ENCODE measurements around the gene ZBTB4.
"Not testable (repeated sequence)": the region's sequence is repeated elsewhere in the genome, so short reads cannot be mapped to it uniquely, and the experiment has no call there.

Gene ZBTB4

DNA sequence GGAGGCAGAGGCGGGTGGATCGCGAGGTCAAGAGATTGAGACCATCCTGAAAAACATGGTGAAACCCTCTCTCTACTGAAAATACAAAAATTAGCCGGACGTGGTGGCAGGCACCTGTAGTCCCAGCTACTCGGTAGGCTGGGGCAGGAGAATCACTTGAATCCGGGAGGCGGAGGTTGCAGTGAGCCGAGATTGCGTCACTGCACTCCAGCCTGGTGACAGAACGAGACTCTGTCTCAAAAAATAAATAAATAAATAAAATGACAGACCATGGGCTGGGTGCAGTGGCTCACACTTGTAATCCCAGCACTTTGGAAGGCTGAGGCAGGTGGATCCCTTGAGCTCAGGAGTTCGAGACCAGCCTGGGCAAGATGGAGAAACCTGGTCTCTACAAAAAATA is 9.6 kb downstream of the ZBTB4 start:
- DNase-seq, result not testable (repeated sequence)

DNA sequence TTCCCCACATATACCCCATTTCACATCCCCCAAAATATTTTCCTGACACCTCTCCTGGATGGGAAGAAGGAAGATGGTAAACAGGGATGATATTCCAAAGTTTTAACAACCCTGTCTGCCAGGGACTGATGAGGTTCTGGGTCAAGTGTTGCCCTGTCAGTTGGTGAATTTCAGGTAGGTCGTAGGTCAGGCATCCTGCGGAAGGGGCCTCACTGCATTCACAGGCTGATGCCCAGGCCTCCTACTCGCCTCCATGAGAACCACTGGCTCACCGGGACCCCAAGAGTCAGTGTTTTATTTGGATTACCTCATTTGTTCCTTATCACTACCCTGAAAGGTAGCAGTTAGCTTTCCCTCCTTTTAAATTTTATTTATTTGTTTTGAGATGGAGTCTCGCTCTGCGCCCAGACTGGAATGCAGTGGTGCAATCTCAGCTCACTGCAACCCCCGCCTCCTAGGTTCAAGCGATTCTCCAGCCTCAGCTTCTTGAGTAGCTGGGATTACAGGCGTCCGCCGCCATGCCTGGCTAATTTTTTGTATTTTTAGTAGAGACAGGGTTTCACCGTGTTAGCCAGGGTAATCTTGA is 10.5 kb downstream of the ZBTB4 start:
- DNase-seq, result no peak

DNA sequence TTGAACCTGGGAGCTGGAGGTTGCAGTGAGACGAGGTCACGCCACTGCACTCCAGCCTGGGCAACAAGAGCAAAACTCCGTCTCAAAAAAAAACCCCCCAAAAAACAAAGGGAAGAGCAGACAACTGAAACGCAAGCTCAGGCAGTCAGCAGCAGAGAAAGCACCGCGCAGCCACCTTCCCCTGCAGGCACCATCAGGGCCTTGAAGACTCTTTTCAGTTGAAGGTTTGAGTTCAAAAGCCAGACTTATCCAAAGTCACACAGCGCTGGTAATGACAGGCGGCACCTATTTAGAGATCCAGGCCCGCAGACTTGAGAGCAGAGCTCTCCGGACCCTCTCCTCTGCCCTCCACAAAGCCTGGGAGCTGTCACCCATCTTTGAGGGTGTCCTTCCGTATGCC is 11.1 kb downstream of the ZBTB4 start:
- no peak for DNase-seq

DNA sequence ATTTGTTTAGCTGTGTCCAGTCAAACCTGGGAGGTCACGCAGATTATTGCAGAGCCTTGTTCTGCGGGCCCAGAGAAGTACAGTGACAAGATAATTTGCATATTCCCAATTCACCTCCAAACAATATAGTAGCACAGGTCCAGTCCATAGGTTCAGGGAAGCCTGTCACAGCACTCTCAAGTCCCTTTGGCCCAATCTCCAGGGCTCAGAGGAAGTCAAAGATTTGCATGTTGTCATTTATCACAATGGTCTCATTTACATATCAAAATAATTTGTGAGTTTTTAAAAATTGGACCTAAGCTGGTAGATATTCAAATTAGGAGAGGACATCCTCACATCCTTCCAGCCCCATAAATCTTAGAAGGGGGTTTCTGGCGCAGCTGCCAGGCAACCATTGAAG is 11.9 kb downstream of the ZBTB4 start:
- DNase-seq, result no peak

DNA sequence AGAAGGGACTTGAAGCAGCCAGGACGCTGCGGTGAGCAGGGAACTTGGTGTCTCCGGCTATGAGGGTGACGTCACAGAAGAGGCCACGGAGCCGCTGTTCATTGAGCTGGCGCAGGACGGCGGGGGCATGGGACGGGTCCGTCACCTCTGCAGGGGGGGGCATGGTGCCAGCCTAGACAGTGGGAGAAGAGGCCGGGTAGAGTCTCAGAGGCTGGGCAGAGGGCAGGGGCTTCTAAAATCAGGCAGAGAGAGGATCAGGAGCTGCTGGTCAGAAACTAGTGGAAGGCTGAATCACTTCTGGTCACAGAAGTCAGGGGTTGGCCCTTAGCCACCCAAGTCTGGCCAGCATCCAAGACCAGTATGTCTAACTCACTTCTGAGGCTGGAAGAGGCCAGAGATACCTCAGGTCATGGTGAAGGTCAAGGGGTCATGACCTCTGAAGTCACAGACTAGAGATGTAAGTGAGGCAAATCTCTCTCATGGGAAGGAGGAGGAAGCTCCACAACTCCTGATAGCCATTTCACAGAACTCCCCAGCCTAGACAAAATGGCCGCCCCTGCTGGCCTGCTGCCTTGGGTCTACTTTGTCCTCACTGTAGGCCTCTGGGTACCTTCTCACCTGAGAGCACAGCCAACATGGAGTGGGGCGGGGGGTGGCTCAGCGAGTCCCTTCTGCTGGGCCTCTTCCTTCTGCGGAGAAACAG is 12.6 kb downstream of the ZBTB4 start:
- no peak for DNase-seq

DNA sequence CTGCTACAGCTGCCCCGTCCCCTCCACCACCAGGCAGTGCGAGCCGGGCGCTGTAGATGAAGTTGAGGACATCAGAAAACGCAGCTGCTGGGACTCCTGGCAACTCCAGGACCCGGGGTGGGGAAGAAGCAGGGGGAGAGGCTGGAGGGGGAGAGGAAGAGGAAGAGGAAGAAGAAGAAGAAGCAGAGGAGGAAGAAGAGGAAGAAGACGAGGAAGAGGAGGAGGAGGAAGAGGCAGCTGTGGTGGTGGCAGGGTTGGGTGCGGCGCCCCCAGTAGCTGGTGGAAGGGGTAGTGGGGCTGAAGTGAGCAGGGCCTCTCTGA is 13.2 kb downstream of the ZBTB4 start:
- no peak for DNase-seq

DNA sequence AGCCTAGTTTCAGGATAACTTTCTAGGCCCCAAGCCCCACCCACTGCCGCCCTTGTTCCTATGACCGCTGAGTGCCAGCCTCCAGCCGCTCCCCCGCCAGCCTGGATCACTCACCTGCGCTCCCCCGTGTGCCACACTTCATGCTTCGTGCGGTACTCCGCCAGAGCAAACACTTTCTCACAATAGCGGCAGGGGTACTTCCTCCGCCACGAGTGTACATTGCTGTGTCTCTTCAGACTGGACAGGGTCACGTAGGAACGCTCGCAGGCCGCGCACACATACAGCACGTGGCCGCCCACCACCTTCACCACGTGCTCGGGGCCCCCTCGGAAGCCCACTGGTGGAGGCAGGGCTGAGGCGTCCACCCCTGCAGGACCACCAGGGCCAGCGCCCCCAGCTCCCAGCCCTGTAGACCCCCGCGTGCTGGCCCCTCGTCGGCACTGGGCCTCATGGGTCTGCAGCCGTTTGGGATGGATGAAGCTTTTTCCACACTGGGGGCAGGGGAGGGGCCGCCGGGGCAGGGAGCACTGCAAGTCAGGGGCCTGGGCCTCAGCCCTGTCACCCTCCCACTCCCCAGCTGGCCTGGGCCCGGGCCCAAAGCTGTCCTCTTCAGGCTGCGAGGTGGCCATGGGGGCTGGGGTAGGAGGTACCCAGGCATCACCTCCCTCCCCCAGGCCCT is 13.7 kb downstream of the ZBTB4 start:
- no peak for DNase-seq

DNA sequence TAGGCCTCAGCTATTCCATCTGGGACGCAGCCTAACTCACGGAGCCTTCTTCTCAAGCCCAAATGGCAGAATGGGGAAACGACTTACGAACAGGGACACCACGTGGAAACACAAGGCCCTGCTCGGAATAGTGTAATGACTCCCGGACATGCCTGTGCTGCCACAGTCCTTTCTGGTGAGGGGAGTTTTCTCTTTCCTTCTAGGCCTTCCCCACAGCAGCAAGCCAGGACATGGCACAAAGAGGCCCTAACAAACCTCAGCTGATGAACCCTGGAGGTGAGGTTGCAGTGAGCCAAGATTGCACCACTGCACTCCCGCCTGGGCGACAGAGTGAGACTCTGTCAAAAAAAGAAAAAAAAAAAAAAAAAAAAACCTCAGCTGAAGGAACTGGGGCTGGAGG is 15.3 kb downstream of the ZBTB4 start:
- DNase-seq, result no peak

DNA sequence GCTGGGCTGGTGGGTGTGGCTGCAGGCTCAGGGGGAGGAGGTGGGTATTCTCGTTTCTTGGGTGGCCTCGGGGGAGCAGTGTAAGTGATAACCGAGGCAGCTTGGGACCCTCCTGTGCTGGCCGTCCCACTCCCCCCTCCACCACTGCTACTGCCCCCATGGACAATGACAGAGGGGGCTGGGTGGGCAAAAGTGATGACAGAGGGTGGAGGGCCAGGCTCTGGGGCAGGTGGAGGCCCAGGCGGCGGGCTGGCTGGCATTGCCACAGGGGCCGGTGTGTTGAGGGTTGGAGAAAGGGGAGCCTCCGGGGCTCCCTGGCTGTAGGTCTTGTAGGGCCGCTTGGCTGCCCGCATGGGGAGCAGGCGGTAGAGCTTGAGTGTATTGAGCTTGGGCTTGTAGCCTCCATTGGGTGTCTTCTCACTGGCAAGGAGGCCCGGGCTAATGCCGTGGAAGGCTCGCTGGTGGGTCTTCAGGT is 16.0 kb downstream of the ZBTB4 start:
- no peak for DNase-seq

DNA sequence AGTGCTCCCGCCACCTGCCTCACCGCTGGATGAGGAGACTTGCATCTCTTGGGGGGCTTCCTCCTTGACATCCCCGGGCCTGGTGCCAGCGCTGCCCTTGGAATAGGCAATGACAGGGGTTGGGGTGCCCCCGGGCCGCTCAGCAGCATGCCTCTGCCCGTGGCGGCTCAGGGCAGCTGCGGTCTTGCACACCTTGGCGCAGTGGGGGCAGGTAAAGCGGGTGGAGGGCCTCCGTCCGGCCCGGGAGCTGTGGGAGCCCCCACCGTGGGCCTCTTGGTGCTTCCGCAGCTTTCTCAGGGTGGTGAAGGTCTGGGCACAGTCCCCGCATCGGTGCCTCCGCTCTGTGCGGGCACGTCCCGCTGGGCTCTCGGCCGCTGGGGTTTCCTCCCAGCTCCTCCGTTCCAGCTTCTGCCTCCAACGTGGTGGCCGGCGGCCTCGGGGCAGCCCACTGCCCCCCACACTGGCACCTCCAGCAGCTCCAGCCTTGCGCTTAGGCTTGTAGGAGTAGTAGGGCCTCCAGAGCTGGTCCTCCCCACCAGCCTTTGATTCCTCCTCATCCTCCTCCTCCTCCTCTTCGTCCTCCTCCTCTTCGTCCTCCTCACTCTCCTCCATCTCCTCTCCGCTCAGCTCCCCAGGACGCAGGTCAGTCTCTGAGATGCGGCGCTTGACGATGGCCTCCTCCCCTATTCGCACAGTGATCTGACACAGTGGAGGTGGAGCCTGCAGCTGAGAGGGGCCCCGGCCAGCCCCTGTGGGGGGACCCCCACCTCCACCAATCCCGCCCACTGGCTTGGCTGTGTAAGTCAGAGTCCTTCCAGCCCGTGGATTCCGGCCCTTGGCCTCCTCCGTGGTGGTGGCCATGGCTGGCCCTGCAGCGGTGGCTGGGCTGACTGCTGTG is 16.7 kb downstream of the ZBTB4 start:
- DNase-seq, result no peak

DNA sequence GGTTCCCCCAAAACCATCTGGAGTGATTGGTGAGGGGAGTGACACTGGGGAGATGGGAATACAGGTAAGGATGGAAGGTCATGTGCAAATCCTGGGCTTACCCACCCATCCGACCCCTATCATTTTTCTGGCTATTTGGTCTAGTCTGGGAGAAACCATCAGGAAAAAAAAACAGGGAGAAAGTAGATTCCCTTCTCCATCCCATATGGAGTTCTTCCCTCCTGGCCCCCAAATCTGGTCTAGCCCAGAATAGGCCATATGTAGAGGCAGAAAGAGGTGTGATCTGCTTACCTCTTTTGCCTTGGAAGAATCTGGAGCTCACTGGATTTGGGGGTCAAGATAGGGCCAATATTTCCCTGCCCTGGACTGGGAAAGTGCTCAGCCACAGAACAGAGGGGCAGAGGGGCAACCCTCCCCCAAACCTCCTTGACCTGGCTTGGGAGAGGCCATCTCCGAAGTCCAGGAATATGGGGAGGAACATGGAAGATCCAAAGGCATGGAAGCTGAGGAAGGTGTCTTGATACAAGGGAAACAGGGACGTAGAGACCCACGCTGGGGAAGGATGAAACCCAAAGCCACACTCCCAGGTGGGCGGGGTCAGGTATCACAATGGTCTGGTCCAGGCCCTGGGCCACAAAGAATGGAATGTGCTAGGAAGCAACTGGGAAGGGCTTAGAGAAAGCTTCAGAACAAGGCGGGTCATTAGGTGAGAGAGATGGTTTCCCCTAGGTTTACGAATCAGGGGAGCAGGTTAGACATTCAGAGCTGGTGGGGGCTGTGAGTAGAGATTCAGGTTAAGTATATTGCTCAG is 18.4 kb downstream of the ZBTB4 start:
- no peak for DNase-seq

DNA sequence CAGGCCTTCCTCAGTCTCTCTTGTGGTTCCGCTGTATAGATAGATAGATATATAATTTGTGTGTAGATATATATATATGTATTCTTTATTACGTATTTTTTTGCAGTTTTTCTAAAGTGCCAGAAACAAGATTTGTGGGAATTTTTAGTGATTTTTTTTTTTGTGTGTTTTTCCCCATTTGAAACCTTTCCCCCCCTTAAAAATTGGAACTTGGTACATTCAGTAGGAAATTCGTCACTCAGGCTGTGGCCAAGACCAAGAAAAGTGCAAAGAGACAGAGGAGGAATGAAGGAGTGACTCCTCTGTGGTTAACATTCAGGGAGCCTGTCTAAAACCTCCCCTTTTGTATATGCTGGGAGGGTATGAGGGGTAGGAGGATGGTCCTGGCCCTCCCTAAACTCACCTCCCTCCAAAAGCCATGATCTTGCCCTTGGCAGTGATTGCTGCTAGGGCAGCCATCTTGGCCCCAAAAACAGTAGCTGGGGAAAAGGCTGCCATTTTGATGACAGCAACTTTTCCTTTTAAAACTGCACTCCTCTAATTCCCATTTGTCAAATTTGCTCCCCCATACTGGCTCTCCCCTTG is 19.4 kb downstream of the ZBTB4 start:
- no peak for DNase-seq

DNA sequence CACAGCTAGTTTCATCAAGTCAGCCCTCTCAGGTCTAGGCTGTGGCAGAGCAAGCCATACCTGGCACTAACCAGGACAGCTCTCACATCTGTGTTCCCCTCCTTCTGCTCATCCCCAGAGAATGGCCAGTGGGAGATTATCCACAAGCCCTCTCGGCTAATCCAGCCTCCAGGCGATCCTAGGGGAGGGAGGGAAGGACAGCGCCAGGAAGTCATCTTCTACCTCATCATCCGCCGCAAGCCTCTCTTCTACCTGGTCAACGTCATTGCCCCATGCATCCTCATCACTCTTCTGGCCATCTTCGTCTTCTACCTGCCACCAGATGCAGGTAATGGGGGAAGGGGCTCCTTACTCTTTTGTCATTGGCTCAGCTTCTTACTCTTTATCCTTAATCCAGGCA is 31.0 kb downstream of the ZBTB4 start:
- DNase-seq, result no peak

DNA sequence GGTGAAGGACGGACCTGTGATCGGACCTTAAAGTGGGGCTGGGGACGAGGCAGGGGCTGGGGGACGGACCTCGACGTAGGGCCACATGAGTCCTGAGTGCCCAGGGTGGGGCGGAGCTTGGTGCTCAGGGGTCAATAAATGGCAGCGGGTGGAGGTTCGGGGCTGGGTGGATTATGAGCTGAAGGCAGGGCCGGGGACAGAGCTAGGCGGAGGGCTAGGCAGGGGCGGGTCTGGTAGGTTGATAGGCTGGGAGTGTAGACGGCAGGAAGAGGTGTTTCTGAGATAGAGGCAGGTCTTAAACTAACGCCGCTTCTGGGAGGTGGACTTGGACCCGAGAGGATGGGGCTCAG is 33.8 kb downstream of the ZBTB4 start:
- peak; percentile 39 for DNase-seq

DNA sequence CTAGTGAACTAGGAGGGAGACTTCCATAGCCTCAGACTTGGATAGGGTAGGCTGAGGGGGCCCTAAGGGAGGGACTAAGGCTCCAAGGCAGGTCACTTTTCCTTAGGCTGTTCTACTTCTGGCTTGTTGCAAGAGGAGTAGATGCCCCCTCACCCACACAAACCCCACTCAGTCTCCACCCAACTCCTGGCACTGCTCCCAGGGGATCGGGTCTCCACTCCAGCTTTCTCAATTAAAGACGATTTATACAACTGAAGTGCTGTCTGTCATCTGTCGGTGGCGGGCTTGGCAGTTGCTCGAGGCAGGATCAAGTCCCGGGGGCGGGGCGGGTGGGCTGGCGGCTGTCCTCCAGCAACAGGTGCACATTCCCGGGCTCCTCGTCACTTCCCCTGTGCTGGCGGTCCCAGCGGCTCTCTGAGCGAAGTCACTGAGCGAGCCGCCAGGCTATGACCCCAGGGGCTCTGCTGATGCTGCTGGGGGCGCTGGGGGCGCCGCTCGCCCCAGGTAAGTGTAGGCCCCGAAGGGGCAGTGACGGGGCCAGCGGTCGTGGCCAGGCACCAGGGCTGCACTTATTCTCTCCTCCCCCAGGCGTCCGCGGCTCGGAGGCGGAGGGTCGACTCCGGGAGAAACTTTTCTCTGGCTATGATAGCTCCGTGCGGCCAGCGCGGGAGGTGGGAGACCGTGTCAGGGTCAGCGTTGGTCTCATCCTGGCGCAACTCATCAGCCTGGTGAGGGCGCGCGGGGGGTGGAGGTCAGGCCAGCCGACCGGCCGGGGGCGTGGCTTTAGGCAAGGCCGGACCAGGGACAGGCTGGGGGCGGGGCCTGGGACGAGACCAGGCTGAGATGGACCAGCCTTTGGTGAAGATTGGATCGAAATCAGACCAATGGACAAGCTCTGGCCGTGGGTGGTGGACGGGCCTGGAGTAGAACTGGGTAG is 34.5 kb downstream of the ZBTB4 start, which contains the start of gene CHRNB1:
CHRNB1 (plus strand) TSS at position 380 of the 937 bp plus-strand sequence; CDS start at position 447, 67 bp downstream.
- no peak for DNase-seq

DNA sequence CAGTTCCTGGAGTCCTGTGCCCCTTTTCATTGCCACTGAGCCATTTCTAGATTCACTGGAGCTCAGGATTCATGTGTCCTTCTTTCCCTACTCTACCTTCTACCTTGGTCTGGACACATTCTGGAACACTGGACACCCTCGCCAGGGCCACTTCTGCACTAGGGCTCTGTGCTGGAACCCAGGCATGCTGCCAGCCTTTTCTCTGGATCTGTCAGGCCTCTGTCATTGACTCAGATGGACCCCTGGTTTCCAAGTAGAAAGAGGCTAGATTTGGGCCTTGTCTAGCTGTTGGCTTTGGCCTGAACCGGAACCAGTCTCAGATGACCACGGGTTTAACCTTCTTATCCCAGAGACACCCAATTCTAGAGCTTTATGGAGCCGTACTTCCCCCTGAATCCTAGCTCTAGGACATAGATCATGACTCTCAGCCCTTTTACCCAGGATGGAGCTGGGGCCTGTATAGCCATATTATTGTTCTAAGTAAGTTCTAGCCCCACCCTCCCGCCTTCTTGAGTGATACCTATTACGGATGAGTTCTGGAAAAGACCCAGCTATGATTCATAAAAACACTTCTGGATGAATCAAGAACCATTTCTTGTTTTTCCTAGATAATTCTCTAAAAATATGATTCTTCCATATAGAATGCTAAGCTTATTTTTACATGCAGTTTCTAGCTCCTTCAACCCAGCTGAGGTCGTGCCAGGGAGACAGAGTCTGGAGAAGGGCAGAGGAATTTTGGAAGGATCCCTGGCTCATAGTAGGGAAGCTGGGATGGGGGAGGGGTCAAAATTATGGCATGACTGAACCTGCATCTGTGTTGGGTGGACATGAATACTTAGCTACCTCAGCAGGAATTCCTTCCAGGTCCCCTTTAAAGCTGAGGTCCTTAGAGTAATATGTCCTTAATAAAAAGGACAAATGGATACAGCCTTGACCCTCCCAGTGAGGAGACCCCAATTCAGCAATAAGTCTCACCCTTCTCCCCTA is 35.6 kb downstream of the ZBTB4 start:
- no peak for DNase-seq

DNA sequence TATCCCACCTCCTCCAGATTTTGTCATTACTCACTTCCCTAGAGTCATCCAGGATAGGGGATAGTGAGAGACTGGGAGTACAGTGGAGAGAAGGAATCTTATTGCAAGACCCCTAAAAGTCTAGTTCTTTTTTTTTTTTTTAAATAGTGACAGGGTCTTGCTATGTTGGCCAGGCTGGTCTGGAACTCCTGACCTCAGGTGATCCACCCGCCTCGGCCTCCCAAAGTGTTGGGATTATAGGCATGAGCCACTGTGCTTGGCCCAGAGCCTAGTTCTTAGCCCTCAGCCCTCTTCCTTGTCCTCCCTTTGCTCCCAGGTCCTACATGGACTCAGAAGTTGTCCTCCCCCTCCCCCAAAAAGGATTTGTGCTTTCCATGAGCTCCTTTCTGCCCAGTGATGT is 37.3 kb downstream of the ZBTB4 start:
- no peak for DNase-seq

DNA sequence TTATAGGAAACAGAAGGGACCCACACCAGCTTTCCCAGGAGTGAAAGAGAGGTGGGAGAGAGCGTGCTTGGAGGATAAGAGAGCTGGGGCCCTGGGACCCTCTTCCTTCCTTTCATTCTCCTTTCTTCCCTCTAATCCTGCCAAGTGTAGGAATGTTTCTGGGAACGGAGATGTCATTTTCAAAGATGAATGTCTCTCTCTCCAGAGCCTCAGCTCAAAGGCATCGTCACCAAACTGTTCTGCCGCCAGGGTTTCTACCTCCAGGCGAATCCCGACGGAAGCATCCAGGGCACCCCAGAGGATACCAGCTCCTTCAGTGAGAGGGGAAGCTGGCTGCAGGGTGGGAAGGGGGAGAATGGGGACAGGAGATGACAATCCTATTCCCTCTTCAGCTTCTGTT is 38.2 kb downstream of the ZBTB4 start:
- DNase-seq, result no peak

DNA sequence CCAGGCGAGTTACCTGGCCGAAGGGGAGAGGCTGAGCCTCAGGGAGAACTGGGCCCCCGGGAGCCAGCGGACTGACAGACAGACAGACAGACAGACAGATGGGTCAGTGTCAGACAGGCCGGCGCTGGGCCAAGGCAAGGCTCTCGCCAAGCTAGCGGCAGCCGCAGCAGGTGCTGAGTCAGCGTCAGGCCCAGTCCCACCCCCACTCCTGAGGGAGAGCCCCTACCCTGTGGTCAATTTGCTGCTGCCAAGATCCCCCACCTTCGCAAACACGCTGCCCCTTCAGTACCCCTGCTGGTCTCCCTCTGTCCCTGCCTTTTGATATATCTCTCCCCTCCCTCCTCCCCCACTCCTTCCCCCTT is 38.6 kb downstream of the ZBTB4 start:
- DNase-seq, result no peak
